C1 segment of cervical spinal cord (tissue), 14 donors: Measurements from ENCODE around the gene PHF10.
A peak's percentile ranks its signal among the peaks of the same experiment; 100 is the strongest.
"Not testable (repeated sequence)": the region's sequence is repeated elsewhere in the genome, so short reads cannot be mapped to it uniquely, and the experiment has no call there.

Experiments used
- DNase-seq, 14 donors: peaks; one replicate each; lab custom pipeline; 2025; lab: John Stamatoyannopoulos, UW

The PHF10 gene

DNA sequence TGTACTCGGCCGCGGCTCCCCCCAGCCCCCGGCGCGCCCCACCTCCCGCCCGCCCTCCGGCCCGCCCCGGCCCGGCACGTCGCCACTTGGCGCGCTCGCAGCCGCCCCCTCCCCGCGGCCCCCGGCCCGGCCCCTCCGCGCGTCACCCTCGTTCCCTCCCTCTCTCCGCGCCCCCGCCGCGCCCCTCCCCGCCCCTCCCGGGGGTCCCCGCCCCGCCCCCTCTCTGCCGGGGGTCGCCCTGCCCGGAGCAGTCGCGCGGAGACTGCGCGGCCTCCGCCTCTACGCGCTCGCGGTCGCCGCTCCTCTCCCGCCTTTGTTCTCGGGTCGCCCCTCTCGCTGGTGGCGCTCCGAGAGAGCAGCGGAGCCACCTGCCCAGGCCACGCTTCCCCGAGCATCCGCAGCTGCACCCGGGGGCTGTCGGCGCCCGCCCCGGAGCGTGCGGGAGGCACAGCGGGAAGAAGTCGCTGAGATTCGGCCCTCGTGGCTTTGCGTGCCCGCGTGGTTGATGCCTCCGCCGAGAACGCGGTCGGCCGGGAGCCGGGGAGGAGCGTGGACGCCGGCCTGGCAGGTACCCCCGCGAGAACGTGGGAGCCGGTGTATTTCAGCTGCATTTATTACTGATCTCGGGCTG lies at the start of gene PHF10:
PHF10 (minus strand) TSS at position 7 of the 631 bp plus-strand sequence. CDS start 569 bp downstream, outside the sequence.
- peak in 13 of 14 donors; percentile 13 to 81 (median 62) for DNase-seq

GRCh38 chr6:169766921-169767736 lies 42.8 kb upstream of the PHF10 start:
- DNase-seq, result no peak

DNA sequence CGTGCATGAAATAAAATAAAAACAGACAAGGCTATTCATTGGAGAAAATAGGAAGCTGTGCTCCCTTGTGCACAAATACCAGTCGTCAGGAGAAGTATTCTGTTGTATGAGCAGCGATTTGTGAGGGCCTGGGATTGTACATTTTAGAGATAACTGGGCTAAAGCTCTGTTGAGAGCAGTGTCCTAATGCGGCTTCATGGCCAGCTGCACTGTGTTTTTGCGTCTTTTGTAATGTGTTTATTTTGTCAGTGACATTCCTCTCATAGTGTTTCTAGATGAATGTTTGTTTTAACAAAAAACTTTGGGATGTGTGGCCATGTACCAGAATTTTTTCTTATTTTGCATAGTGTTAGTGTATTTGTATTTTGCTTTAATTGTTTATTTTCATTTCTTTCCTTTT lies 41.9 kb upstream of the PHF10 start:
- DNase-seq, result no peak

DNA sequence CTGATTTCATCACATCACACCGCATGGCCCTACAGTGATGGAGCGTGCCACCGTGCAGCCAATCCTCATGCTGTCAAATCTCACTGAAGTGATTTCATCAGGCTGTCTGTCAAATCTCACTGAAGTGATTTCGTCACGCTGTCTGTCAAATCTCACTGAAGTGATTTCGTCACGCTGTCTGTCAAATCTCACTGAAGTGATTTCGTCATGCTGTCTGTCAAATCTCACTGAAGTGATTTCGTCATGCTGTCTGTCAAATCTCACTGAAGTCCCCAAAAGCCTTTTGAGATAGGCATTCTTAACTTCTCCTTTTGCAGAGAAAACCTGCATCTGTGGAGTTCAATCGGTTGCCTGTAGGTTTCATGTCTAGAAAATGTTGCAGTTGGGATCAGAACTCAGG lies 41.5 kb upstream of the PHF10 start:
- not testable (repeated sequence) for DNase-seq

DNA sequence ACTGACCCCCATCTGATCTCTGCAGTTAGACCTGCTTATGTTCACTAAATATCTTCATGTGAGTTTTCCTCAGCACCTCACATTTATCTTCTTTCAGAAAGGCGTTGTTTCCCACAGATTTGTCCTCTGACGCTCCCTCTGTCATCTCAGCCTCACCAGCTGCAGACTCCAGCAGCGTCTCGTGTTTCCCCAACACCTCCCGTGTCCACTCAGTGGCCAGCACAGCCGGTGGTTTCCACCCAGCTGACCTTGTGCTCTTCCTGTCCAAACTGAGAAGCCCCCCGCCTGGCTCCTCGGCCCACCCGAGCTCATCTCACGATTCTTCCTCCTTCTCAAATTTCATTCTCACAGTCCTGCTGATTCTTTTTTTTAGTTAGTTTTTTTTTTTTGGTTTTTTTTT lies 39.6 kb upstream of the PHF10 start:
- DNase-seq, result no peak

DNA sequence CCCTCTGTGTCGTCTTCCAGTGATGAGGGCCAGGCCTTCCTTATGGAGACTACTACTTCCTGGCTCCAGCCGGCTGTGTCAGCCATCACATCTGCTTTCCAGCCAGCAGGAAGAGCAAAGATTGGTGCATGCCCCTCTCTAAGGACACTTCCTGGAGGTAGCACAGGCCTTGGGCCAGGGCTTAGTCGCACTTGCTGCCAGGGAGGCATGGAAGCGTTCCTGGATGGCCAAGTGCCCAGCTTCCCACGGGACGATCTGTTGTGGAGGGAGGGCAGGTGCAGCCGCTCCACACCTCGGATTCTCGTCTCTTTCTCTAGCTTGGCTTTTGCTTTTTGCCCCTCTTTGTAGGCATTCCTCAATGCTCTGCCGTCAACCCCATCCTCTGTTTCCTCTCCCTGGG lies 39.0 kb upstream of the PHF10 start:
- no peak for DNase-seq

DNA sequence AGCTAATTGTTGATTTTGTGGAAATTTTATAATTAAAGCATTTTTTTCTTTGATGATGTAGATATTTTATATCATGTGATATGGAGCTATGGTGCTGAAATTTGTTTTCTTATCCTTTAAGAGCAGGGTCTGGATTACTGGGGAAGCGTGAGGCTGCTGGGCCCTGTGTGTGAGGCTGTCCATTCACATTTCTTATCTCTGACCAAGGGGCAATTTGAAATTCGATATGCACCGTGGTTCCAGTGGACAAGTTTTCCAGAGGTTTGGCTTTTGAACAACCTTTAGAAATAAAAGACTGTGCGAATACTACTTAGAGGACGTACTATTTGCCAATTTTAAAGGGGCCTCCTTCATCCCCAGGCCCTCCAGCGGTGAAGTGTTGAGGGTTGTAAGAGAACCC lies 30.9 kb upstream of the PHF10 start:
- DNase-seq, result no peak

DNA sequence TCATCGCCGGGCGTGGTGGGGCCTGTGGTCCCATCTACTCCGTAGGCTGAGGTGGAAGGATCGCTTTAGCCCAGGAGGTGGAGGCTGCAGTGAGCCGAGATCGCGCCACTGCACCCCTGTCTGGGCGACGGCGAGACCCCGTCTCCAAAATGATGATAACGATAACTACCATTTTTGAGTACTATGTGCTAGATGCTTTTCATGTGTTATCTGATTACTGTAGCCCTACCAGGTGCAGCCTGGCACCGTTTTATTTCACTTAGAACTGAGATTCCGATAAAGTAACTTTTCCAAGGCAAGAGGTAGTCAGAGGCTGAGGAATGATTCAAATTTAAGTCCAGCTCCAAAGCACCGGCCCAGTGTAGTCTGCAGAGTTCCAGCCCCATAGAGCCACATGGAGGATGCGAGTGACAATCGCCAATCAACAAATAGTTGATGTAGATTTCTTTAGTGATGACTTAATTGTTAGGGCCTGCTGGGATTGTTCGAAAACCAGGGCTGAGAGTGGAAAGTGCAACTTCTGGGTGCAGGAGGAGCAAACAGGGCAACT lies 27.8 kb upstream of the PHF10 start:
- DNase-seq, result peak in 4 of 14 donors; percentile 7 to 37 (median 31)

GRCh38 chr6:169751242-169752073 lies 27.2 kb upstream of the PHF10 start, which contains the start of the genes DYNLT2 and ERMARD:
DYNLT2 (minus strand) TSS chr6:169751572; CDS start chr6:169751458, 114 bp downstream.
ERMARD (plus strand) TSS chr6:169751622; CDS start chr6:169751658, 36 bp downstream.
- DNase-seq, result peak; percentile 69 to 96 (median 89)

DNA sequence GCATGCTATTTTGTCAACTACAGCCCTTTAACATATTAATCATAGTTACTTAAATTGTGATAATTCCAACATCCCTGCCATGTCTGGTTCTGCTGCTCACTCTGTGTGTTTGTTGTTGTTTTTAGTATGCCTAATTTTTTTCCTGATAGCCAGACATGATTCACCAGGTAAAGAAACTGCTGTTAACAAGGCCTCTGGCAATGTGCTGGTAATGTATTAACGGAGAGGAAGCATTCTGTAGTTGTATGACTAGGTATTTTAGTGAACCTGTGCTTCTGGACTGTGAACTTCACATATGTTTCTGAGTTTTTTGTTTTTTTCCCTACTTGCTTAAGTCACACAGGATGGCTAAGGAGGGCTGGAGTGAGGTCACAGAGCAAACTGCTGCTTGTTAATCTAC lies 22.3 kb upstream of the PHF10 start:
- no peak for DNase-seq

DNA sequence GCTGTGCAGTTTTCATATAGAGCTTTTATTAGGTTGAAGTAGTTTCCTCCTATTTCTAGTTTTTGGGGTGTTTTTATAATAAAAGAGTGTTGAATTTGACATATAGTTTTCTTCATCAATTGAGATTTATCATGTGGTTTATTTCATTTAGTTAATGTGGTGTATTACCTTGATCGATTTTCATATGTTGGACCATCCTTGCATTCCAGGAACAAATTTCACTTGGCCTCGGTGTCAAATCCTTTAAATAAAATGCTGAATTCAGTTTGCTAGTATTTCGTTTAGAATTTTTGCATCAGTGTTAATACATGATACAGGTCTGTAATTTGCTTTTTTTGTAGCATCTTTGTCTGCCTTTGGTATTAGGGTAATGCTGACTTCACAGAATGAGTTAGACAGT lies 21.1 kb upstream of the PHF10 start:
- no peak for DNase-seq

DNA sequence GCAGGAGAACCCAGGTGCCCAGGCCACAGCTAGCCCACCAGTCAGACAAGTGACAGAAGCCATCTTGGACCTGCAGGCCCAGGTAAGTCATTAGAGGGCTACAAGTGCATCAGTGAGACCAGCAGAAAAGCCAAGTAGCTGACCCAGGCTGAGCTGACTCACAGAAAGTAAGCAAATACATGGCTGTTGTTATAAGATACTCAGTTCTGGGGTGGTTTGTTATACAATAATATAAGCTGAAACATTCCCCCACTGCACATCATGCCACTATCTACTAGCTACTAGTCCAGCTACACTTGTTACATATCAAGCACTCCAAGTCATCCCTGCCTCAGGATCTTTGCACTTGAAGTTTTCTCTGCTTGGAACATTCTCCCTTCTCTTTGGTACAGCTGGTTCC lies 17.0 kb upstream of the PHF10 start:
- no peak for DNase-seq

- DNase-seq, result no peak
Measured at GRCh38 chr6:169738976-169739529, 14.8 kb upstream of the PHF10 start.

GRCh38 chr6:169738204-169738975 lies 14.1 kb upstream of the PHF10 start:
- DNase-seq, result no peak

- DNase-seq, result no peak
Measured at GRCh38 chr6:169729961-169730360, 5.7 kb upstream of the PHF10 start.

GRCh38 chr6:169726963-169727362 lies 2.7 kb upstream of the PHF10 start:
- DNase-seq, result no peak

GRCh38 chr6:169726049-169726400 lies 1.7 kb upstream of the PHF10 start:
- no peak for DNase-seq

DNA sequence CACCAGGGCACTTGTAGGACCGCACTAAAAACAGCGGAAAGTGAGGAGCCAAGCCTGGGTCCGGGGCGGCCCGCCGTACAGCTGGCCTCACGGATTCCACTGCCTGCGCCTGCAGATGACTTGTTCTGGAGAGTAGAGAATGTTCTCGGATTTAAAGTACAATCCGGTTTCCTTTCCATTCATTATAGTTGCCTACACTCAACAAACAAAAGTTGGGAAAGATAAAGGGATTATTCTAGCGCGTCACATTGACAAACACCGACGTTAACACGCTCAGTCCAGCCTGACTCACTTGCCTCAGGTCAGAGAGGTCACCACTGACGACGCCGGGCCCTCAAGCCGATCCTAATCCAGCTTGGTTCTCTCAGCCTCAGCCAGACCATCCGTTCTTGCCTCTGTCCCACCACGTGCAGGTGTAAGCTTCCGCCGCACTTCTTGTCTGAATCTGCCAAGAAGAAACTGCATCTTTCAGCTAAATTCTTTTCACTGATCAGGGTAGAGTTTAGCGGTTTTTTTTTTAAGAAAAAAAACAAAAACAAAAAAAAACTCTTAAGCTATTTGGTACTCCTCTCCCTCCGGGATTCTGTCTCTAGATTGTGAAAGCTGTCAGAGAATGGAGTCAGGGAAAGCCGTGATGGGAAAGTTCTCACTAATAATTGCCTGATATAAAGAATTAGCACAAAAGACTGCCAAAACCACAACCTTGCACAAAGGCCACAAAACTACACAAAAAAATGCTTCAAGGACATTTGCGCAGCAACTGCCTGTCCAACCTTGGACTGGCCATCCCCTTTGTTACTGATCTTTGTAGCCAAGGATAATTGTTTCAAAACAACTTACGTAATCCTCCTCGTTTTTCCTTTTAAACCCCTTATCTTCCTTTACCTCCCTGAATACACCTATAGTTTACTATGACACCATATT lies 1.1 kb upstream of the PHF10 start:
- peak in 11 of 14 donors; percentile 2 to 62 (median 35) for DNase-seq

DNA sequence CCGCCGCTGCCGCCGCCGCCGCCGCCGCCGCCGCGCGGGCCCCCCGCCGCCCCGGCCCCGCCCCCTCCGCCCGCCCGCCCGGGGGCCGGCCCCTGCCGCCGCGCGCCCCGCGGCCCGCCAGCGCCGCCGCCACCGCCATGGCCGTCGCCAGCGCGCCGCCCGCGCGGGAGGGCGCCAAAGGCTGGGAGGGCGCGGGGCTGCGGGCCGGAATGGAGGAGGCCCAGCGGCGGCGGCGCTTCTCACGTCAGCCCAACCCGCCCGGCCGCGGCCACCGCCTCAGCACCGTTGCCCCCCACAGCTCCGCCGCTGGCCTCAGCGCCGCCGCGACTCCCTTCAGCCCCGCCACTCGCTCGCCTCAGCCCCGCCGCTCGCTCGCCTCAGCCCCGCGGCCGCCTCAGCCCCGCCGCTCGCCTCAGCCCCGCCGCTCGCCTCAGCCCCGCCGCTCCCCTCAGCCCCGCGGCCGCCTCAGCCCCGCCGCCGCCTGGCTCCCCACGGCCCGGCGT lies 258 bp downstream of the PHF10 start:
- peak in 6 of 14 donors; percentile 21 to 75 (median 42) for DNase-seq
